Measurements from ENCODE around the gene ESRRA. TPM values are rescaled to one million over a fixed set of nuclear protein-coding genes. Genes with fewer than 3 reads are reported as not detected.

The ESRRA gene
- total and polyA plus RNA-seq, 2 of the 8 experiments (the other 6 are each of a cell fraction or from before 2014, with no cell fraction given) = 18.2 to 37.0 TPM

- DNase-seq (ENCODE audit: low read depth in 1 of 2, low spot score in 2 of 2) = peak; percentile 77 to 85
- Histone ChIP-seq H3K27me3 (replicated peaks in 1 of 4; ENCODE audit: control insufficient read depth in 3 of 4, extremely low read depth in 1 of 4, insufficient read depth in 3 of 4, low read length in 3 of 4) (no peaks in the 10 kb centered on the region), H2BK5ac (ENCODE audit: low read depth, low read length) (no peak overlapping the region; the same call in 1 of the 2 replicates), H3K14ac (ENCODE audit: insufficient read length) (no peak overlapping the region), H3K4ac (replicated peaks; ENCODE audit: insufficient read length, low read depth, low read length) (no peak overlapping the region), H3K79me2 (ENCODE audit: control insufficient read depth in 1 of 2, insufficient read depth in 2 of 2, low read length in 2 of 2) (no peaks in the 10 kb centered on the region), H3K36me3 (ENCODE audit: control insufficient read depth in 2 of 4, insufficient read depth in 4 of 4, low read length in 3 of 4) (no peaks in the 10 kb centered on the region), H3K4me1 (replicated peaks in 1 of 4; ENCODE audit: control insufficient read depth in 3 of 4, insufficient read depth in 4 of 4, low read length in 3 of 4) (peaks cover 0 to 39% (median 29%) of the 10 kb centered on the region in 4 experiments; a peak in 6 of 7 replicates), H3K18ac (ENCODE audit: extremely low read depth, low read length) (peak overlapping the region; percentile 60; the same call in 1 of the 2 replicates), H4K5ac (ENCODE audit: insufficient read length, low read depth, low read length) (no peak overlapping the region), H2BK12ac (ENCODE audit: low read depth, low read length) (peak overlapping the region; percentile 41; the same call in 1 of the 2 replicates), H2BK15ac (ENCODE audit: low read length) (no peak overlapping the region; the same call in 1 of the 2 replicates), H3K56ac (replicated peaks; ENCODE audit: insufficient read length, low read depth, low read length) (no peak overlapping the region), H4K20me1 (replicated peaks in 1 of 2; ENCODE audit: control insufficient read depth in 1 of 2, insufficient read depth in 2 of 2, low read length in 2 of 2) (no peaks in the 10 kb centered on the region), H4K91ac (replicated peaks; ENCODE audit: insufficient read length, low read length) (no peak overlapping the region), H3K9ac (replicated peaks in 1 of 4; ENCODE audit: extremely low read depth in 1 of 4, low read depth in 3 of 4, low read length in 3 of 4) (no peak overlapping the region; a peak in 1 of 7 replicates), H3K23ac (ENCODE audit: insufficient read length) (no peak overlapping the region), H2AK5ac (ENCODE audit: low read depth, low read length) (no peak overlapping the region), H3K79me1 (ENCODE audit: low read depth, low read length) (no peaks in the 10 kb centered on the region), H3K4me2 (ENCODE audit: insufficient read depth in 1 of 2, low read depth in 2 of 2, low read length in 2 of 2) (peak overlapping the region in 1 of 2 experiments; percentile 46; a peak in 3 of 4 replicates), H2AFZ (ENCODE audit: low read length) (no peak overlapping the region), H3K9me3 (ENCODE audit: insufficient read depth in 2 of 2, low read depth in 1 of 2, low read length in 1 of 2) (no peaks in the 10 kb centered on the region), H3K27ac (ENCODE audit: low read depth, low read length) (no peak overlapping the region), H2BK20ac (ENCODE audit: low read length) (no peak overlapping the region), H3K4me3 (ENCODE audit: extremely low read depth in 1 of 4, insufficient read depth in 2 of 4, low read depth in 3 of 4, low read length in 4 of 4) (peak overlapping the region in 2 of 4 experiments; percentile 10 to 29; a peak in 1 of 8 replicates), H3K23me2 (ENCODE audit: low read depth, low read length) (peaks cover 7% of the 10 kb centered on the region; the same call in 1 of the 2 replicates), H4K8ac (ENCODE audit: extremely low read depth, insufficient read depth, low read length) (no peak overlapping the region), H2BK120ac (replicated peaks; ENCODE audit: low read depth, low read length) (no peak overlapping the region)
- no peak for FAIRE-seq
- ChIA-PET POLR2A (ENCODE audit: partially characterized antibody) (interaction anchor here (0.6 to 6.2 kb wide), 12 partner anchors 10 to 404 kb away, joined by 3 to 47 read pairs (median 6); partner anchors contain the start of genes ESRRA, PRDX5, PYGM and TRMT112), CTCF (ENCODE audit: partially characterized antibody) (interaction anchor here (0.6 to 37.6 kb wide), 45 partner anchors 14 to 434 kb away, joined by 3 to 614 read pairs (median 4); partner anchors contain the start of genes CATSPERZ, CCDC88B, ESRRA and PRDX5)
- 29% methylated on average over 20 of the region's 23 CpGs; no CpG with 5 or more reads in 1 of the 2 experiments for WGBS, 2 experiments (ENCODE audit: extremely low coverage in 1 of 2, insufficient coverage in 1 of 2, insufficient read length in 1 of 2, insufficient replicate concordance in 2 of 2, low coverage in 1 of 2, low lambda C conversion rate in 2 of 2, missing lambda C conversion rate in 1 of 2)
- TF ChIP-seq GTF2F1 (IDR thresholded peaks at IDR 0.05; ENCODE audit: borderline replicate concordance, low read depth, low read length) (no peak), HDAC2 (IDR thresholded peaks at IDR 0.05; ENCODE audit: borderline replicate concordance in 1 of 2, low read depth in 2 of 2, low read length in 2 of 2) (no peak), CTCF (IDR thresholded peaks at IDR 0.05; ENCODE audit: control extremely low read depth in 1 of 3, insufficient read depth in 1 of 3, low read depth in 1 of 3, low read length in 3 of 3) (peak in 2 of 3 experiments; percentile 86 to 91; a peak in 3 of 4 replicates), CREB1 (IDR thresholded peaks at IDR 0.05) (peak; percentile 43; the same call in 1 of the 2 replicates), BACH1 (IDR thresholded peaks at IDR 0.05; ENCODE audit: low read length) (peak; percentile 54; the same call in 1 of the 2 replicates), RAD21 (IDR thresholded peaks at IDR 0.05 in 1 of 2, conservative IDR thresholded peaks at IDR 0.05 in 1 of 2; ENCODE audit: low read depth in 2 of 2, low read length in 2 of 2) (peak; percentile 80 to 86), MAX (IDR thresholded peaks at IDR 0.05) (peak; percentile 68)
These were observed 50.0 kb downstream of the ESRRA start for GRCh38 chr11:64355078-64355940.
